HG03378 (cell line): ENCODE data around the gene HGS.

ENCODE experiments used
- ATAC-seq: cut with Tn5 transposase; IDR thresholded peaks from one replicate; pipeline ENCODE4 v1.9.1; 2021; ENCODE audit warnings: mild to moderate bottlenecking, moderate library complexity; ENCODE audit not compliant: unreplicated experiment

HGS gene

GRCh38 chr17:81683208-81683583 lies 615 bp upstream of the HGS start:
- ATAC-seq, result no peak

GRCh38 chr17:81684442-81684911 lies 666 bp downstream of the HGS start:
- no peak for ATAC-seq

GRCh38 chr17:81685108-81685507 lies 1.3 kb downstream of the HGS start:
- ATAC-seq, result no peak

- ATAC-seq, result no peak
These were observed 2.8 kb downstream of the HGS start for GRCh38 chr17:81686614-81687013.

GRCh38 chr17:81687770-81688541 lies 4.1 kb downstream of the HGS start:
- no peak for ATAC-seq

- ATAC-seq, result no peak
These were observed 4.8 kb downstream of the HGS start for GRCh38 chr17:81688616-81689015.

GRCh38 chr17:81690066-81690465 lies 6.3 kb downstream of the HGS start:
- no peak for ATAC-seq

- ATAC-seq, result no peak
These were observed 6.7 kb downstream of the HGS start for GRCh38 chr17:81690549-81690948.

GRCh38 chr17:81691196-81691595 lies 7.4 kb downstream of the HGS start:
- ATAC-seq, result no peak

- no peak for ATAC-seq
These were observed 7.8 kb downstream of the HGS start for GRCh38 chr17:81691608-81692007.

- no peak for ATAC-seq
These were observed 9.8 kb downstream of the HGS start for GRCh38 chr17:81693509-81694210.

GRCh38 chr17:81694810-81695209 lies 11.0 kb downstream of the HGS start:
- ATAC-seq, result no peak

GRCh38 chr17:81695211-81695610 lies 11.4 kb downstream of the HGS start:
- ATAC-seq, result no peak

GRCh38 chr17:81695801-81696200 lies 12.0 kb downstream of the HGS start:
- no peak for ATAC-seq

GRCh38 chr17:81696218-81696941 lies 12.6 kb downstream of the HGS start:
- no peak for ATAC-seq

GRCh38 chr17:81697261-81698044 lies 13.6 kb downstream of the HGS start:
- no peak for ATAC-seq

GRCh38 chr17:81700353-81701287 lies 16.8 kb downstream of the HGS start:
- no peak for ATAC-seq

- ATAC-seq, result no peak
These were observed 17.7 kb downstream of the HGS start for GRCh38 chr17:81701288-81702071.
